Immature natural killer cell (primary cell): Measurements from ENCODE around the gene TFEB. TPM values are rescaled to one million over a fixed set of nuclear protein-coding genes. Genes with fewer than 3 reads are reported as not detected.

Source experiments
- DNase-seq, 3 donors: peaks; one replicate each; pipeline ENCODE4 v3.0.0; 2022; ENCODE audit warnings: mixed read lengths in 1 of 3
- H3K27ac Mint-ChIP-seq, 6 donors: one replicate each; pipeline ENCODE4 v1.8.0; 2020; ENCODE audit warnings: mixed read lengths in 6 of 6, mild to moderate bottlenecking in 5 of 6, inconsistent platforms in 4 of 6, moderate library complexity in 3 of 6
- H3K27me3 Mint-ChIP-seq, 3 donors: one replicate each; pipeline ENCODE4 v1.8.0; 2020 to 2021; ENCODE audit warnings: low read depth in 3 of 3, mild to moderate bottlenecking in 3 of 3, mixed read lengths in 3 of 3, moderate library complexity in 3 of 3, inconsistent platforms in 1 of 3
- H3K36me3 Mint-ChIP-seq, 3 donors: one replicate each; pipeline ENCODE4 v1.8.0; 2020; ENCODE audit warnings: mixed read lengths in 3 of 3, inconsistent platforms in 2 of 3, mild to moderate bottlenecking in 2 of 3
- H3K4me1 Mint-ChIP-seq, 2 donors: one replicate each; pipeline ENCODE4 v1.8.0; 2020; ENCODE audit warnings: inconsistent platforms in 2 of 2, mild to moderate bottlenecking in 2 of 2, mixed read lengths in 2 of 2, moderate library complexity in 1 of 2
- H3K4me3 Mint-ChIP-seq, 5 donors: one replicate each; pipeline ENCODE4 v1.8.0; 2020; ENCODE audit warnings: mild to moderate bottlenecking in 5 of 5, mixed read lengths in 5 of 5, inconsistent platforms in 3 of 5, moderate library complexity in 3 of 5
- H3K9me3 Mint-ChIP-seq, 6 donors: one replicate each; pipeline ENCODE4 v1.8.0; 2020; ENCODE audit warnings: mild to moderate bottlenecking in 6 of 6, mixed read lengths in 6 of 6, inconsistent platforms in 4 of 6, moderate library complexity in 3 of 6
- polyA plus RNA-seq, 3 donors: library from polyadenylated mRNA; unstranded; fragments of 300-500 nt; fragmentation: Illumina TruSeq; gene quantifications; one replicate each; pipeline ENCODE4 v1.2.3, GENCODE V29; 2021

The TFEB gene
- polyA plus RNA-seq, 3 donors from 2014 or later: 18.9 to 62.3 (median 23.9) TPM

DNA sequence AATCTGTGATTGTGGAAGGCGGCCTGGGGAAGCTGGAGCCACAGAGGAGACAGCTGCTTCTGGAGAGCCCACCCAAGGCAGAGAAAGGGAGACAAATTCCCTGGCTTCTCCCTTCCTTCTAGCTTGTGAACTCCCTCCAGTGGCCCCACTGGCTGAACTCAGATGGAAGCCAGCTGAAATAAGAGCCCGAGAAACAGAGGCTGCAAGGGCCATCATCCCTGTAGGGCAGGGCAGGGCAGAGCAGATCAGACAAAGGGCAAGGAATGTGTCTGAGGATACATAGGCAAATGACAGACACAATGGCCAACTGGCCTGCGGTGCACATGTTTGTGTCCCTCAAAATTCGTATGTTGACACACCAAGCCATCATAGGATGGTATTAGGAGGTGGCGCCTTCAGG, 71.8 kb downstream of the TFEB start:
- no peak overlapping the region for H3K27ac Mint-ChIP-seq
- peaks cover 3 to 11% (median 11%) of the 10 kb centered on the region in 3 donors for H3K27me3 Mint-ChIP-seq
- H3K9me3 Mint-ChIP-seq: peaks cover 0 to 1% (median 0%) of the 10 kb centered on the region in 6 donors
- no peak overlapping the region for H3K4me3 Mint-ChIP-seq
- no peak for DNase-seq
- no peaks in the 10 kb centered on the region for H3K36me3 Mint-ChIP-seq
- no peaks in the 10 kb centered on the region for H3K4me1 Mint-ChIP-seq

GRCh38 chr6:41659935-41660334, 75.5 kb downstream of the TFEB start:
- DNase-seq: no peak
- Mint-ChIP-seq H3K27ac (no peak overlapping the region), H3K4me3 (no peak overlapping the region), H3K27me3 (peaks cover 5 to 12% (median 8%) of the 10 kb centered on the region in 3 donors), H3K9me3 (no peaks in the 10 kb centered on the region), H3K36me3 (no peaks in the 10 kb centered on the region), H3K4me1 (no peaks in the 10 kb centered on the region)

GRCh38 chr6:41658636-41659035, 76.8 kb downstream of the TFEB start:
- peaks cover 5 to 12% (median 8%) of the 10 kb centered on the region in 3 donors for H3K27me3 Mint-ChIP-seq
- H3K4me1 Mint-ChIP-seq: no peaks in the 10 kb centered on the region
- H3K27ac Mint-ChIP-seq: no peak overlapping the region
- no peaks in the 10 kb centered on the region for H3K36me3 Mint-ChIP-seq
- no peak for DNase-seq
- H3K4me3 Mint-ChIP-seq: no peak overlapping the region
- H3K9me3 Mint-ChIP-seq: no peaks in the 10 kb centered on the region

GRCh38 chr6:41657131-41658094, 78.0 kb downstream of the TFEB start:
- H3K27ac Mint-ChIP-seq: no peak overlapping the region
- H3K36me3 Mint-ChIP-seq: no peaks in the 10 kb centered on the region

GRCh38 chr6:41656002-41656691, 79.3 kb downstream of the TFEB start:
- Mint-ChIP-seq H3K9me3 (no peaks in the 10 kb centered on the region), H3K27ac (peak overlapping the region in 1 of 6 donors; percentile 83), H3K27me3 (peaks cover 2 to 11% (median 7%) of the 10 kb centered on the region in 3 donors), H3K4me3 (no peak overlapping the region), H3K36me3 (no peaks in the 10 kb centered on the region), H3K4me1 (no peaks in the 10 kb centered on the region)
- no peak for DNase-seq

More at GRCh38 chr6:41657131-41658094, 78.0 kb downstream of the TFEB start:
- no peaks in the 10 kb centered on the region for H3K9me3 Mint-ChIP-seq
- H3K27me3 Mint-ChIP-seq: peaks cover 2 to 8% (median 8%) of the 10 kb centered on the region in 3 donors
- H3K4me1 Mint-ChIP-seq: no peaks in the 10 kb centered on the region
- no peak for DNase-seq
- no peak overlapping the region for H3K4me3 Mint-ChIP-seq

DNA sequence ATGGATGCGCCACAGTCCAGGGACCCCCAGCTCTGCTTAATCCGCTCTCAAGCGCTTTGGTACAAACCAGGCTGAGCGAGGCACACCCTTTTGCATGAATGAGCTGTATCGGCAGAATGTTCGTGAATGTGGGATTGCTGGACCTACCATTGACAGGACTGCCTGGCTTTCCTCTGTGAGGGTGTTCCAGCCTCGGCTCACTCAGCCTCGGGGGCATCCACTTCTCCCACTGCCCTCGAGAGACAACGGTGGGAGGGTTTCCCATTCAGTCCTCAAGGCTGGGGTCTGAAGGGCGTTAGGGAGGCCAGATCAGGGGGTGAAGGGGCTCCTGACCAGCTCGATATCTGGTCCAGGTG, 79.8 kb downstream of the TFEB start:
- H3K27ac Mint-ChIP-seq: no peak overlapping the region
- peaks cover 2 to 11% (median 7%) of the 10 kb centered on the region in 3 donors for H3K27me3 Mint-ChIP-seq
- H3K4me3 Mint-ChIP-seq: no peak overlapping the region
- no peaks in the 10 kb centered on the region for H3K9me3 Mint-ChIP-seq
- H3K36me3 Mint-ChIP-seq: no peaks in the 10 kb centered on the region
- no peaks in the 10 kb centered on the region for H3K4me1 Mint-ChIP-seq
- no peak for DNase-seq

- no peak overlapping the region for H3K4me3 Mint-ChIP-seq
- no peak overlapping the region for H3K27ac Mint-ChIP-seq
- H3K36me3 Mint-ChIP-seq: no peaks in the 10 kb centered on the region
- peaks cover 2 to 9% (median 7%) of the 10 kb centered on the region in 3 donors for H3K27me3 Mint-ChIP-seq
- no peak for DNase-seq
- H3K4me1 Mint-ChIP-seq: no peaks in the 10 kb centered on the region
- no peaks in the 10 kb centered on the region for H3K9me3 Mint-ChIP-seq
Measured at GRCh38 chr6:41655176-41655575, 80.2 kb downstream of the TFEB start.

GRCh38 chr6:41654698-41655151, 80.7 kb downstream of the TFEB start:
- DNase-seq: no peak
- H3K36me3 Mint-ChIP-seq: no peaks in the 10 kb centered on the region
- no peaks in the 10 kb centered on the region for H3K9me3 Mint-ChIP-seq
- no peak overlapping the region for H3K27ac Mint-ChIP-seq
- peaks cover 2 to 9% (median 7%) of the 10 kb centered on the region in 3 donors for H3K27me3 Mint-ChIP-seq
- H3K4me3 Mint-ChIP-seq: no peak overlapping the region
- no peaks in the 10 kb centered on the region for H3K4me1 Mint-ChIP-seq

DNA sequence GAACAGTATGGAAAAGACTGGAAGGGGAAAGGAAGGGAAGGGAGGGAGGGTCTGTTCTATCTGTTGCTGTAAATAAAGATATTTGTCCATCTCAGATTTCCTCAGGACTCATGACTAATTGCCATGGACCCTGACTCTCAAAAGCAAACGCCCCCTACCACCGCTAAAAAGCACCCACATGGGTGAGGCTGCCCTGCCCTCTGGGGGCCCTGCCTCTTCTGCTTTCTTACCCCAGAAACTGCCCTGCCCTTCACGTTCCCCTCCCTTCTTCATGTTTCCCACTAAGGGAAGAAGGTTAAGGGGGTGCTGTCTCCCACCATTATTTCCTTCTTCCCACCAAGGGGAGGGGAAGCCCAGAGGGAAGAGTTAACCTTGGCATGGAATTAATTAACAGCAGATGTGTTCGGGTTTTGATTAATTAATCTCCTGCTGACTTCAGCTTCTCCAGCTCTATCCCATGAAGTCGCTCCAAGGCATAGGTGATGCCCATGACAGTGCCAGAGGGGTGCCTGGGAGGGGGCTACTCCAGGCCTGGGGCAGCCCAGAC, 81.2 kb downstream of the TFEB start:
- H3K27me3 Mint-ChIP-seq: peaks cover 2 to 9% (median 7%) of the 10 kb centered on the region in 3 donors
- H3K4me1 Mint-ChIP-seq: no peaks in the 10 kb centered on the region
- H3K36me3 Mint-ChIP-seq: no peaks in the 10 kb centered on the region
- no peak overlapping the region for H3K4me3 Mint-ChIP-seq
- no peaks in the 10 kb centered on the region for H3K9me3 Mint-ChIP-seq
- no peak overlapping the region for H3K27ac Mint-ChIP-seq
- no peak for DNase-seq

- H3K4me3 Mint-ChIP-seq: no peak overlapping the region
- H3K9me3 Mint-ChIP-seq: no peaks in the 10 kb centered on the region
- no peaks in the 10 kb centered on the region for H3K4me1 Mint-ChIP-seq
- no peak overlapping the region for H3K27ac Mint-ChIP-seq
- DNase-seq: no peak
- no peaks in the 10 kb centered on the region for H3K36me3 Mint-ChIP-seq
- peaks cover 2 to 9% (median 7%) of the 10 kb centered on the region in 3 donors for H3K27me3 Mint-ChIP-seq
Measured at GRCh38 chr6:41653691-41654090, 81.7 kb downstream of the TFEB start.

- no peak overlapping the region for H3K4me3 Mint-ChIP-seq
- H3K27ac Mint-ChIP-seq: no peak overlapping the region
- H3K9me3 Mint-ChIP-seq: no peaks in the 10 kb centered on the region
- H3K36me3 Mint-ChIP-seq: no peaks in the 10 kb centered on the region
- peaks cover 2 to 7% (median 6%) of the 10 kb centered on the region in 3 donors for H3K27me3 Mint-ChIP-seq
- H3K4me1 Mint-ChIP-seq: no peaks in the 10 kb centered on the region
- DNase-seq: no peak
Measured at GRCh38 chr6:41652866-41653652, 82.3 kb downstream of the TFEB start.

- no peak for DNase-seq
- Mint-ChIP-seq H3K27me3 (peaks cover 2 to 5% (median 4%) of the 10 kb centered on the region in 3 donors), H3K4me1 (no peaks in the 10 kb centered on the region), H3K9me3 (no peaks in the 10 kb centered on the region), H3K4me3 (no peak overlapping the region), H3K36me3 (no peaks in the 10 kb centered on the region), H3K27ac (no peak overlapping the region)
Measured at GRCh38 chr6:41651962-41652657, 83.3 kb downstream of the TFEB start.
